Astrocyte (in vitro differentiated cells and primary cell): ENCODE results near the gene SMG1. TPM values are rescaled to one million over a fixed set of nuclear protein-coding genes. Genes with fewer than 3 reads are reported as not detected.
"Not testable (repeated sequence)": the region's sequence is repeated elsewhere in the genome, so short reads cannot be mapped to it uniquely, and the experiment has no call there.

Experiments used
- DNase-seq: peaks from one replicate; pipeline ENCODE4 v3.0.0-alpha.2; 2010; ENCODE audit warnings: low read depth
- FAIRE-seq: peaks from 2 replicates; lab custom pipeline; 2011; peaks lifted over from hg19 to GRCh38; lab: Jason Lieb, UNC
- H2AFZ ChIP-seq: 2 replicates; pipeline ENCODE4 v1.6.0; 2012; ENCODE audit warnings: low read depth, low read length, inconsistent platforms
- H3K27ac ChIP-seq: 2 replicates; pipeline ENCODE4 v1.5.1; 2011; ENCODE audit warnings: low read depth, low read length, inconsistent platforms
- H3K27me3 ChIP-seq: 2 replicates; pipeline ENCODE4 v1.6.0; 2011; ENCODE audit warnings: low read length, inconsistent platforms; ENCODE audit not compliant: insufficient read depth
- H3K36me3 ChIP-seq: 2 replicates; pipeline ENCODE4 v1.5.1; 2011; ENCODE audit warnings: low read length, inconsistent platforms; ENCODE audit not compliant: insufficient read depth
- H3K4me1 ChIP-seq: 2 replicates; pipeline ENCODE4 v1.5.1; 2011; ENCODE audit warnings: low read length, inconsistent platforms; ENCODE audit not compliant: insufficient read depth
- H3K4me2 ChIP-seq: 2 replicates; pipeline ENCODE4 v1.6.0; 2012; ENCODE audit warnings: low read length, inconsistent platforms
- H3K4me3 ChIP-seq: 2 replicates; pipeline ENCODE4 v1.5.1; 2011; ENCODE audit warnings: low read depth, mild to moderate bottlenecking, low read length, inconsistent platforms; ENCODE audit not compliant: insufficient read depth
- H3K79me2 ChIP-seq: 2 replicates; pipeline ENCODE4 v1.6.0; 2012; ENCODE audit warnings: mild to moderate bottlenecking, low read length, inconsistent platforms; ENCODE audit not compliant: insufficient read depth
- H3K9ac ChIP-seq: 2 replicates; pipeline ENCODE4 v1.6.0; 2012; ENCODE audit warnings: mild to moderate bottlenecking, low read length, inconsistent platforms
- H3K9me3 ChIP-seq: 2 replicates; pipeline ENCODE4 v1.5.1; 2012; ENCODE audit warnings: low read depth, mild to moderate bottlenecking, low read length, inconsistent platforms; ENCODE audit not compliant: insufficient read depth
- H4K20me1 ChIP-seq: 2 replicates; pipeline ENCODE4 v1.6.0; 2012; ENCODE audit warnings: low read length, inconsistent platforms; ENCODE audit not compliant: insufficient read depth
- H3K27ac Mint-ChIP-seq: one replicate; pipeline ENCODE4 v1.8.0; 2021; ENCODE audit warnings: mild to moderate bottlenecking, mixed read lengths; ENCODE audit not compliant: unreplicated experiment
- H3K27me3 Mint-ChIP-seq: one replicate; pipeline ENCODE4 v1.8.0; 2021; ENCODE audit warnings: low read depth, mixed read lengths; ENCODE audit not compliant: unreplicated experiment
- H3K36me3 Mint-ChIP-seq: one replicate; pipeline ENCODE4 v1.8.0; 2021; ENCODE audit warnings: low read depth, mixed read lengths; ENCODE audit not compliant: unreplicated experiment
- H3K4me1 Mint-ChIP-seq: one replicate; pipeline ENCODE4 v1.8.0; 2021; ENCODE audit warnings: low read depth, mixed read lengths; ENCODE audit not compliant: unreplicated experiment
- H3K4me3 Mint-ChIP-seq: one replicate; pipeline ENCODE4 v1.8.0; 2021; ENCODE audit warnings: mild to moderate bottlenecking, moderate library complexity, mixed read lengths; ENCODE audit not compliant: unreplicated experiment
- H3K9me3 Mint-ChIP-seq: one replicate; pipeline ENCODE4 v1.8.0; 2021; ENCODE audit warnings: mild to moderate bottlenecking, mixed read lengths; ENCODE audit not compliant: unreplicated experiment
- total RNA-seq: library from RNA; stranded (reverse); gene quantifications from 2 replicates; pipeline ENCODE4 v1.2.1, GENCODE V29; 2021
- TF ChIP-seq, protein P1 (sequence below): IDR thresholded peaks from 2 replicates; pipeline ENCODE4 v1.5.1; 2011; ENCODE audit warnings: low read depth, mild to moderate bottlenecking, inconsistent platforms, low read length, moderate library complexity; ENCODE audit not compliant: insufficient read depth

The SMG1 gene
- total RNA-seq, 1 donor from 2014 or later, result 97.4 TPM

DNA sequence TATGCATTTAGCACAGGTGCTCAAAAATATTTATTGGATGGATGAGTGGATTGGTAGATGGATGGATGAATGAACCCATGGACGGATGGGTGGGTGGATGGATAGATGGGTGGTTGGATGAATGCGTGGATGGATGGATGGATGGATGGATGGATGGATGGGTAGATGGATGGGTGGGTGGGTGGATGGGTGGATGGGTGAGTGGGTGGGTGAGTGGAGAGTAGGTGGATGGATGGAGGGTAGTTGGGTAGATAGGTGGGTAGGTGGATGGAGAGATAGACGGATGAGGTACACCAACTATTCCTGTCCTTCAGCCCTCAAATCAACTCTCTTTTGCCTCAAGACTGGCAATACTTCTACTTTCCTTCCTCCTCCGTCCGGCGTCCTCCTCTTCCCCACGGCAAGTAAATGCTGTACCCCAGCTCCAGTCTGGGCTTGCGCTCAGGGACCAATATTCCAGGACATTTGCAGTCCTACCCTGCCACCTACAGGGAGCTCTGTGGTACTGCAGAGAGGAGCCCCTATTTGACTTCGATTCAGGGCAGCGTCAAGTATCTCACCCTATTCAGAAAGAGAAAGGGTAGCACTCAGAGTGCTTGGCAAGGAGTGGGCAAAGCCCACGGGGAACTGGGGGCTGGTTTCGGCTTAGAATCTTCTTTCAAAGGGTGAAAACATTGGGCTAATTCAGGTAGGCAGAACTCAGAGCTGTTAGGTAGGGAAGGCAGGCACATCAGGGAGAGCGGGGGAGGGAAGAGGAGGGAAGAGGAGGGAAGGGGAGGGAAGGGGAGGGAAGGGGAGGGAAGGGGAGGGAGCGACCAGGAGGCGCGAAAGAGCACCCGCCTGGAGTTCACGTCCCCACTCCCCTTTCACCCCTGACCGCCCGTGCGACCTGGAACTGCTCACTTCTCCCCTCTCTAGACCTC lies 166.3 kb downstream of the SMG1 start:
- not testable (repeated sequence) for H2AFZ ChIP-seq, FAIRE-seq, H3K27ac ChIP-seq, H3K79me2 ChIP-seq, H3K9ac ChIP-seq, H3K9me3 Mint-ChIP-seq, H3K4me3 ChIP-seq, H3K4me3 Mint-ChIP-seq, H3K9me3 ChIP-seq, H3K27me3 ChIP-seq, H3K4me1 Mint-ChIP-seq, H3K36me3 ChIP-seq, DNase-seq, H3K36me3 Mint-ChIP-seq, H3K4me1 ChIP-seq, H3K27me3 Mint-ChIP-seq, H4K20me1 ChIP-seq, H3K27ac Mint-ChIP-seq
- peak overlapping the region; percentile 15 for H3K4me2 ChIP-seq
- TF ChIP-seq, protein P1, sequence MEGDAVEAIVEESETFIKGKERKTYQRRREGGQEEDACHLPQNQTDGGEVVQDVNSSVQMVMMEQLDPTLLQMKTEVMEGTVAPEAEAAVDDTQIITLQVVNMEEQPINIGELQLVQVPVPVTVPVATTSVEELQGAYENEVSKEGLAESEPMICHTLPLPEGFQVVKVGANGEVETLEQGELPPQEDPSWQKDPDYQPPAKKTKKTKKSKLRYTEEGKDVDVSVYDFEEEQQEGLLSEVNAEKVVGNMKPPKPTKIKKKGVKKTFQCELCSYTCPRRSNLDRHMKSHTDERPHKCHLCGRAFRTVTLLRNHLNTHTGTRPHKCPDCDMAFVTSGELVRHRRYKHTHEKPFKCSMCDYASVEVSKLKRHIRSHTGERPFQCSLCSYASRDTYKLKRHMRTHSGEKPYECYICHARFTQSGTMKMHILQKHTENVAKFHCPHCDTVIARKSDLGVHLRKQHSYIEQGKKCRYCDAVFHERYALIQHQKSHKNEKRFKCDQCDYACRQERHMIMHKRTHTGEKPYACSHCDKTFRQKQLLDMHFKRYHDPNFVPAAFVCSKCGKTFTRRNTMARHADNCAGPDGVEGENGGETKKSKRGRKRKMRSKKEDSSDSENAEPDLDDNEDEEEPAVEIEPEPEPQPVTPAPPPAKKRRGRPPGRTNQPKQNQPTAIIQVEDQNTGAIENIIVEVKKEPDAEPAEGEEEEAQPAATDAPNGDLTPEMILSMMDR, result peak; percentile 27

DNA sequence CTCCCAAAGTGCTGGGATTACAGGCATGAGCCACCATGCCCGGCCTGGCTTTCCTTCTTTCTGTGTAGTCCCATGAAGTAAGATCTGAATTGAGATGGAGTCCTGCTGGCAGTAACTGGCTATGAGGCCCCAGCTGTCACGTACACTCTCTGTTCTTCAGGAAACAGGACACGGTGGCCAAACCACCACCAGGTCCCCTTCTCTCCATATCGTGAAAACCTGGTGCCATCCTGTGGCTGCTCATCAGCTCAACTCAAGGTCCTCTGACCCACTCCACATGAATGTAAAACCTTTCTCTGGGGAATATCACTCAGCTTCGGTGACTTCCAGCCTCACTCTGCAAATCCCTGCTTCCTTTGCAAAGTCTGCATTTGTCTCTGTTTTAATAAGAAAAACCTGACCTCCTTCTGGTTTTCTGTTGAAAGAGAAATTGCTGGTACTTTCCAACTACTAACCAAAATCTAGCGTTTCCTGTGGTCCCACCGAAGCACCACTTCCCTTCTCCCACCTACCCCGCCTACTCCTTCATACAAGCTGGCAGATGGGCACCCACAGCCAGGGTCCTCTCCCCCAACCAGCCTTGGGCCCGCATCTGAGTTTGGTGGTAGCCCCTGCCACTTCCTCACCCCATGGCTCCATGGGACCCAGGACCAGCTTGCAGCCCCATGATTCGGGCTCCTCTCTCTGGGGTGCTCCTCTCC lies 168.1 kb downstream of the SMG1 start:
- H3K9ac ChIP-seq, H3K79me2 ChIP-seq, FAIRE-seq, H3K36me3 Mint-ChIP-seq, H3K27ac Mint-ChIP-seq, H3K36me3 ChIP-seq, H3K4me1 ChIP-seq, H3K4me3 Mint-ChIP-seq, H3K9me3 ChIP-seq, H4K20me1 ChIP-seq, H3K4me3 ChIP-seq, H2AFZ ChIP-seq, H3K4me1 Mint-ChIP-seq, DNase-seq, H3K27ac ChIP-seq, H3K27me3 Mint-ChIP-seq, H3K9me3 Mint-ChIP-seq, H3K4me2 ChIP-seq, H3K27me3 ChIP-seq: not testable (repeated sequence)

DNA sequence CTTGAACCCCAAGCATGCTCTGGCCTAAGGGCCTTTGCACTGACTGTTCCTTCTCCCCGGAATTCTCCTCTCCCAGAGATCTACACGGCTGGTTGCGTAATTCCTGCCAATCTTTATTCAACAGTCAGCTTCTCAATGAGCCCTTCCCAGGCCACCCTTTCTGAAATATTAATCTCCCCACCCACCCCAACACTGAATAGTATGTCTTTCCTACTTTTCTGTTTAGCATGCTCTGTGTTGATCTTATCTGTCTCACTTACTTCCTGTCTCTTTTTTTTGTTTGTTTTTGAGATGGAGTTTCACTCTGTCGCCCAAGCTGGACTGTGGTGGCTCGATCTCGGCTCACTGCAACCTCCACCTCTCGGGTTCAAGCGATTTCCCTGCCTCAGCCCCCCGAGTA lies 169.6 kb downstream of the SMG1 start:
- not testable (repeated sequence) for H3K4me1 Mint-ChIP-seq, H3K27ac Mint-ChIP-seq, FAIRE-seq, H3K4me3 ChIP-seq, H3K27me3 Mint-ChIP-seq, H4K20me1 ChIP-seq, H3K27ac ChIP-seq, DNase-seq, H3K4me3 Mint-ChIP-seq, H3K9me3 ChIP-seq, H3K79me2 ChIP-seq, H3K36me3 Mint-ChIP-seq, H3K4me2 ChIP-seq, H3K9ac ChIP-seq, H3K4me1 ChIP-seq, H2AFZ ChIP-seq, H3K27me3 ChIP-seq, H3K36me3 ChIP-seq, H3K9me3 Mint-ChIP-seq

Other genes starting within 250 kb of the SMG1 start
- 958 and 1,036 TPM in 2 replicates for gene RPS15A, start 136.1 kb downstream of the SMG1 start, total RNA-seq
- gene ARL6IP1, start 124.9 kb downstream of the SMG1 start, total RNA-seq, result 114 and 128 TPM in 2 replicates
- 4.7 and 6.7 TPM in 2 replicates for gene TMC7, start 57.5 kb upstream of the SMG1 start, total RNA-seq
- gene COQ7, start 141.2 kb upstream of the SMG1 start, total RNA-seq, result 11.3 and 14.0 TPM in 2 replicates
- 47.8 and 49.4 TPM in 2 replicates for gene ITPRIPL2, start 187.6 kb upstream of the SMG1 start, total RNA-seq
- 2.5 and 4.8 TPM in 2 replicates for gene SYT17, start 241.8 kb upstream of the SMG1 start, total RNA-seq